Smooth muscle cell (in vitro differentiated cells): ENCODE results near the gene GALNT18. TPM values are rescaled to one million over a fixed set of nuclear protein-coding genes. Genes with fewer than 3 reads are reported as not detected.

Experiments used
- DNase-seq: peaks from one replicate; lab custom pipeline; 2025; ENCODE audit not compliant: unreplicated experiment; lab: John Stamatoyannopoulos, UW
- H2AFZ ChIP-seq: fragments of 200-600 bp; sonication (generic); 2 replicates; pipeline ENCODE4 v1.6.0; 2016; ENCODE audit warnings: antibody characterized with exemption, low read depth, mild to moderate bottlenecking
- H3F3A ChIP-seq: fragments of 200-600 bp; sonication (generic); 2 replicates; pipeline ENCODE4 v1.6.0; 2017; ENCODE audit warnings: antibody characterized with exemption, low read depth
- H3K27ac ChIP-seq: fragments of 200-600 bp; sonication (generic); 2 replicates; pipeline ENCODE4 v1.5.1; 2016; ENCODE audit warnings: low read depth, mild to moderate bottlenecking
- H3K27me3 ChIP-seq: fragments of 200-600 bp; sonication (generic); 2 replicates; pipeline ENCODE4 v1.6.1; 2016; ENCODE audit warnings: low read depth, mild to moderate bottlenecking
- H3K36me3 ChIP-seq: fragments of 200-600 bp; sonication (generic); 2 replicates; pipeline ENCODE4 v1.5.1; 2016; ENCODE audit warnings: low read depth
- H3K4me1 ChIP-seq: fragments of 200-600 bp; sonication (generic); 2 replicates; pipeline ENCODE4 v1.5.1; 2016; ENCODE audit warnings: low read depth
- H3K4me2 ChIP-seq: fragments of 200-600 bp; sonication (generic); 2 replicates; pipeline ENCODE4 v1.6.0; 2016; ENCODE audit warnings: mild to moderate bottlenecking
- H3K4me3 ChIP-seq: fragments of 200-600 bp; sonication (generic); 2 replicates; pipeline ENCODE4 v1.5.1; 2016; ENCODE audit warnings: mild to moderate bottlenecking
- H3K79me2 ChIP-seq: fragments of 200-600 bp; sonication (generic); 2 replicates; pipeline ENCODE4 v1.6.0; 2016; ENCODE audit warnings: low read depth, mild to moderate bottlenecking
- H3K9ac ChIP-seq: fragments of 200-600 bp; sonication (generic); 2 replicates; pipeline ENCODE4 v1.6.0; 2016; ENCODE audit warnings: low read depth
- H3K9me3 ChIP-seq: fragments of 200-600 bp; sonication (generic); replicated peaks from 2 replicates; pipeline ENCODE4 v1.5.1; 2016; ENCODE audit warnings: low read depth
- H4K20me1 ChIP-seq: fragments of 200-600 bp; sonication (generic); 2 replicates; pipeline ENCODE4 v1.6.0; 2016; ENCODE audit warnings: low read depth
- WGBS: methylation state at CpG from one replicate; pipeline ENCODE4 v1.1.7; 2016; ENCODE audit warnings: low lambda C conversion rate; 5-methylcytosine and 5-hydroxymethylcytosine counted together
- polyA plus RNA-seq: library from polyadenylated mRNA; unstranded; fragments of >200 nt; fragmentation: Nextera tagmentation; extraction: Ambion mirVana; gene quantifications from 2 replicates; pipeline ENCODE4 v1.2.1, GENCODE V29; 2016
- total RNA-seq: library from RNA; depleted of rRNA; stranded (reverse); fragments of >200 nt; gene quantifications from 2 replicates; pipeline ENCODE4 v1.2.3, GENCODE V29; 2014
- TF ChIP-seq, protein P1 (sequence below): fragments of 200-600 bp; sonication (generic); IDR thresholded peaks from 2 replicates; pipeline ENCODE4 v1.5.1; 2017; ENCODE audit warnings: borderline replicate concordance, mild to moderate bottlenecking, antibody characterized with exemption; ENCODE audit not compliant: insufficient read depth, poor library complexity, severe bottlenecking

GALNT18 gene
- total and polyA plus RNA-seq, 2 experiments from 2014 or later = 11.5 to 16.3 TPM

DNA sequence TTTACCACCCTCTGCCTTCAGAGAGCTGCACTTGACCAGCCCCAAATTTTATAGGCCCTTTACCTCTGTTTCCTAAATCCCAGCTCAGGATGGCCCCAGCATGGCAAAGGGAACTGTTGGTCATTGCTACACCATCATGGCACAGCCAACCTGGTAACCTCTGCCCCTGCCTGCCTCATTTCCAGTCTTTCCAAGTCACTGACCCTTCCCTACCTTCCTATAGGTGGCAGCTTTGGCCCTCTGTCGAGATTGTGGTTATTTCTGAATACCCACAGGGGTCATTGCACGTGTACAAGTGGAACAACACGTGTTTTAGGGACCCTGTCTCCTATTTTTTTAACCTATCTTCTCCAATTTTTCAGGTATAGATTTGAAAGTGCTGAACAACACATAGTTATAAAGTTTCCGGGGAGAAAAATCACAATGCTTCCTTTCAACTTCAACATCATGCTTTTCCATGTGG lies 2.8 kb downstream of the GALNT18 start:
- Histone ChIP-seq H3K36me3 (no peaks in the 10 kb centered on the region), H3K4me3 (no peak overlapping the region), H3K27ac (no peak overlapping the region), H2AFZ (no peak overlapping the region), H3K9ac (no peak overlapping the region), H3K4me1 (peaks cover 4% of the 10 kb centered on the region), H3K27me3 (peaks cover 5% of the 10 kb centered on the region), H3K9me3 (no peaks in the 10 kb centered on the region), H3F3A (no peaks in the 10 kb centered on the region), H3K79me2 (peaks cover 4% of the 10 kb centered on the region), H3K4me2 (no peak overlapping the region), H4K20me1 (peaks cover 14% of the 10 kb centered on the region)
- 40% methylated on average over 4 of the region's 4 CpGs for WGBS
- TF ChIP-seq, protein P1, sequence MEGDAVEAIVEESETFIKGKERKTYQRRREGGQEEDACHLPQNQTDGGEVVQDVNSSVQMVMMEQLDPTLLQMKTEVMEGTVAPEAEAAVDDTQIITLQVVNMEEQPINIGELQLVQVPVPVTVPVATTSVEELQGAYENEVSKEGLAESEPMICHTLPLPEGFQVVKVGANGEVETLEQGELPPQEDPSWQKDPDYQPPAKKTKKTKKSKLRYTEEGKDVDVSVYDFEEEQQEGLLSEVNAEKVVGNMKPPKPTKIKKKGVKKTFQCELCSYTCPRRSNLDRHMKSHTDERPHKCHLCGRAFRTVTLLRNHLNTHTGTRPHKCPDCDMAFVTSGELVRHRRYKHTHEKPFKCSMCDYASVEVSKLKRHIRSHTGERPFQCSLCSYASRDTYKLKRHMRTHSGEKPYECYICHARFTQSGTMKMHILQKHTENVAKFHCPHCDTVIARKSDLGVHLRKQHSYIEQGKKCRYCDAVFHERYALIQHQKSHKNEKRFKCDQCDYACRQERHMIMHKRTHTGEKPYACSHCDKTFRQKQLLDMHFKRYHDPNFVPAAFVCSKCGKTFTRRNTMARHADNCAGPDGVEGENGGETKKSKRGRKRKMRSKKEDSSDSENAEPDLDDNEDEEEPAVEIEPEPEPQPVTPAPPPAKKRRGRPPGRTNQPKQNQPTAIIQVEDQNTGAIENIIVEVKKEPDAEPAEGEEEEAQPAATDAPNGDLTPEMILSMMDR = no peak
- no peak for DNase-seq

DNA sequence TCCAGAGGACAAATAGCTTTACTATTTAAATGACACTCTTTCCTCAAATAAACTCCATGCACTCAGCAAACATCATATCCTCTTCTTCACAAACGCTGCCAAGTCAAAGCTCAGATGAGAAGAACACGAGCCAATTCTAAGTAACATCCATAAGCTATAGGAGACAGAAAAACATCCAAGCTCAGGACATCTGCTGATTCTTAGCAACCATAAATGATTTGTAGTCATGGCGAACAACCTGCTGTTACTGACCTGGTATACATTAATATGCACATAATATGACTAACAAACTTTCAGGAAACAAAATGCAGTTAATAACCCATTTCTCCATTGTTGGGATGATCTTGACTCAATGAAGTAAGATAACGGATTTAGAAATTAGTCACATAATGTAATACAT lies 6.7 kb downstream of the GALNT18 start:
- peaks cover 23% of the 10 kb centered on the region for H4K20me1 ChIP-seq
- no peak overlapping the region for H3K9ac ChIP-seq
- H3K4me2 ChIP-seq = no peak overlapping the region
- H3K9me3 ChIP-seq = no peaks in the 10 kb centered on the region
- no peak for DNase-seq
- no peak overlapping the region for H3K27ac ChIP-seq
- peaks cover 4% of the 10 kb centered on the region for H3K4me1 ChIP-seq
- H3K36me3 ChIP-seq = no peaks in the 10 kb centered on the region
- WGBS = 93% methylated on average over 4 of the region's 4 CpGs
- no peak overlapping the region for H2AFZ ChIP-seq
- H3K79me2 ChIP-seq = peaks cover 4% of the 10 kb centered on the region
- H3K27me3 ChIP-seq = peaks cover 5% of the 10 kb centered on the region
- H3F3A ChIP-seq = no peaks in the 10 kb centered on the region
- H3K4me3 ChIP-seq = no peak overlapping the region
- TF ChIP-seq, protein P1 = no peak

DNA sequence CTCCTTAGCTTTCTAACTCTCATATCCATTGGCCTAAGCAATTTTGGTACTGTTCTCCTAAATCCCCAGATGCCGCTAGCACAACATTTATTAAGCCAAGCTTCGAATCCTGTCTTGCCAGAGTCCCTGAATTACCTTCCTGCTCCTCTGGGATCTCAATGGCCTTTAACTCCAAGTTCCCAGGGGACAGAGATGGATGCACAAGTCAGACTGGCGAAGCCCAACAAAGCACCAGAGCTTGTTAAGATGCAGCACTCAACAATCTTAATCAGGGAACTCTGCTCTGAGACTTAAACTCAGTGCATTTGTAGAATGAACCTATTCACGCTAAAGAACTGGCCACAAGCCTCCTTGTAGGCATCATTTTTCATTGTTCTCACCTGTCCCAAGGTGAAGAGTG lies 9.4 kb downstream of the GALNT18 start:
- H3K79me2 ChIP-seq = peaks cover 4% of the 10 kb centered on the region
- WGBS = 95% methylated on average over 4 of the region's 4 CpGs
- no peaks in the 10 kb centered on the region for H3K9me3 ChIP-seq
- no peaks in the 10 kb centered on the region for H3K4me1 ChIP-seq
- no peak overlapping the region for H2AFZ ChIP-seq
- DNase-seq = no peak
- H3F3A ChIP-seq = no peaks in the 10 kb centered on the region
- H3K4me3 ChIP-seq = no peak overlapping the region
- no peak overlapping the region for H3K27ac ChIP-seq
- H3K9ac ChIP-seq = no peak overlapping the region
- no peaks in the 10 kb centered on the region for H3K27me3 ChIP-seq
- no peak overlapping the region for H3K4me2 ChIP-seq
- peaks cover 18% of the 10 kb centered on the region for H4K20me1 ChIP-seq
- TF ChIP-seq, protein P1 = no peak
- H3K36me3 ChIP-seq = no peaks in the 10 kb centered on the region

DNA sequence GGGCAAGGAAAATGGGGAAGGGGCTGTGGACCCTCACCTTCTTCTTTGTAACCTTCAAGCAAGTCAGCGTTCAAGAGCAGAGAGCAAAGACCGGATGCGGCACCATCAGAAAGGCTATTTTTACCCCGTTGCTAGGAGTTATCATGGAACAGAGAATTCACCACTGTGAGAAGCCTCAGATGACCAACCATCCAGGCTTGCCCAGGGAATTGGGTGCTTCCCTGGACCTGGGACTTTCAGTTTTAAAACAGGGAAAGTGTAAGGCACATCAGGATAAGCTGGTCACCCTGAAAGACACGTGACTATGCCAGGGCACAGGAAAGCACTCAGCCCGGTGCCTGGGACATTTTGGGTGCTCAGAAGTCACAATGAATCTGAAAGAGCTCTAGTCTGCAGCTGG lies 10.4 kb downstream of the GALNT18 start:
- no peaks in the 10 kb centered on the region for H3K27me3 ChIP-seq
- H3F3A ChIP-seq = no peaks in the 10 kb centered on the region
- H3K79me2 ChIP-seq = peaks cover 3% of the 10 kb centered on the region
- no peaks in the 10 kb centered on the region for H3K36me3 ChIP-seq
- H3K27ac ChIP-seq = no peak overlapping the region
- TF ChIP-seq, protein P1 = no peak
- no peak overlapping the region for H3K9ac ChIP-seq
- no peak for DNase-seq
- WGBS = 90% methylated on average over 6 of the region's 6 CpGs
- H3K4me3 ChIP-seq = no peak overlapping the region
- H3K4me1 ChIP-seq = no peaks in the 10 kb centered on the region
- H4K20me1 ChIP-seq = peaks cover 15% of the 10 kb centered on the region
- no peak overlapping the region for H2AFZ ChIP-seq
- no peak overlapping the region for H3K4me2 ChIP-seq
- no peaks in the 10 kb centered on the region for H3K9me3 ChIP-seq
